IMR-90 (cell line): ENCODE measurements around the gene ADGRD1. TPM values are rescaled to one million over a fixed set of nuclear protein-coding genes. Genes with fewer than 3 reads are reported as not detected.

Source experiments
- ATAC-seq: fragments of 200-7000 bp; cut with Tn5 transposase; 2 replicates; pipeline ENCODE4 v1.9.1; 2020; ENCODE audit warnings: low read depth, mild to moderate bottlenecking, moderate library complexity
- BruUV-seq: library from RNA; stranded (reverse); fragments of 400-500 nt; replicated peaks from 2 replicates; lab custom pipeline; 2021; lab: Mats Ljungman, UMichigan
- CTCF ChIA-PET: fragments of 300-600 bp; formaldehyde crosslinking; extraction: SDS; loops from one replicate; lab custom pipeline; 2021; ENCODE audit warnings: antibody characterized with exemption; lab: Yijun Ruan, JAX
- POLR2A ChIA-PET: fragments of 300-600 bp; sonication (Branson Sonifier 250); formaldehyde crosslinking; loops from one replicate; lab custom pipeline; 2022; ENCODE audit warnings: antibody characterized with exemption; ENCODE audit not compliant: unreplicated experiment; lab: Charles Lee
- DNase-seq: peaks from one replicate; pipeline ENCODE4 v3.0.0; 2013
- H2AFZ ChIP-seq: replicated peaks from 2 replicates; pipeline ENCODE3; 2013; ENCODE audit warnings: low read length, mild to moderate bottlenecking; ENCODE audit not compliant: poor library complexity
- H2AK5ac ChIP-seq: 2 replicates; pipeline ENCODE4 v1.6.1; 2013; ENCODE audit warnings: low read depth, low read length, inconsistent platforms
- H2AK9ac ChIP-seq: replicated peaks from 2 replicates; pipeline ENCODE3; 2013; ENCODE audit warnings: mild to moderate bottlenecking, low read depth, low read length, moderate library complexity; ENCODE audit not compliant: poor library complexity
- H2BK120ac ChIP-seq: 2 replicates; pipeline ENCODE4 v1.6.1; 2013; ENCODE audit warnings: low read depth, low read length, inconsistent platforms
- H2BK15ac ChIP-seq: 3 replicates; pipeline ENCODE4 v1.6.1; 2013; ENCODE audit warnings: low read depth, low read length, inconsistent platforms
- H2BK20ac ChIP-seq: 2 replicates; pipeline ENCODE4 v1.6.1; 2013; ENCODE audit warnings: low read depth, mild to moderate bottlenecking, inconsistent platforms, low read length, moderate library complexity
- H2BK5ac ChIP-seq: 2 replicates; pipeline ENCODE4 v1.6.1; 2013; ENCODE audit warnings: mild to moderate bottlenecking, low read depth, low read length, inconsistent platforms; ENCODE audit not compliant: poor library complexity, severe bottlenecking
- H3K14ac ChIP-seq: replicated peaks from 2 replicates; pipeline ENCODE4 v1.6.1; 2013; ENCODE audit warnings: low read depth, low read length, inconsistent platforms
- H3K18ac ChIP-seq: 2 replicates; pipeline ENCODE4 v1.6.1; 2013; ENCODE audit warnings: low read depth, low read length, control low read depth
- H3K23ac ChIP-seq: 2 replicates; pipeline ENCODE4 v1.6.1; 2013; ENCODE audit warnings: low read depth, low read length, inconsistent platforms
- H3K27ac ChIP-seq: 2 replicates; pipeline ENCODE4 v1.5.1; 2013; ENCODE audit warnings: mild to moderate bottlenecking, control low read depth, low read length; ENCODE audit not compliant: insufficient read depth
- H3K27me3 ChIP-seq: 2 replicates; pipeline ENCODE4 v1.6.1; 2013; ENCODE audit warnings: low read length; ENCODE audit not compliant: control insufficient read depth, insufficient read depth
- H3K36me3 ChIP-seq: 2 replicates; pipeline ENCODE4 v1.6.1; 2013; ENCODE audit warnings: low read length, mixed read lengths; ENCODE audit not compliant: control insufficient read depth, insufficient read depth
- H3K4ac ChIP-seq: 2 replicates; pipeline ENCODE4 v1.6.1; 2013; ENCODE audit warnings: low read depth, low read length, inconsistent platforms
- H3K4me1 ChIP-seq: 2 replicates; pipeline ENCODE4 v1.6.1; 2013; ENCODE audit warnings: low read length, mixed read lengths; ENCODE audit not compliant: control insufficient read depth, insufficient read depth
- H3K4me2 ChIP-seq: 2 replicates; pipeline ENCODE4 v1.6.1; 2013; ENCODE audit warnings: low read depth, mild to moderate bottlenecking, control low read depth, low read length, moderate library complexity
- H3K4me3 ChIP-seq: 2 replicates; pipeline ENCODE4 v1.5.1; 2013; ENCODE audit warnings: low read depth, mild to moderate bottlenecking, control low read depth, low read length, moderate library complexity; ENCODE audit not compliant: insufficient read depth
- H3K56ac ChIP-seq: 2 replicates; pipeline ENCODE4 v1.6.1; 2013; ENCODE audit warnings: low read length, inconsistent platforms; ENCODE audit not compliant: insufficient read depth; ENCODE audit errors: extremely low read depth
- H3K79me1 ChIP-seq, 2 experiments: 2 replicates each; pipeline ENCODE4 v1.6.1; 2013; ENCODE audit warnings: low read length in 2 of 2, inconsistent platforms in 1 of 2, low read depth in 1 of 2
- H3K9ac ChIP-seq: 2 replicates; pipeline ENCODE4 v1.6.1; 2013; ENCODE audit warnings: low read depth, low read length, control low read depth
- H3K9me1 ChIP-seq: 2 replicates; pipeline ENCODE4 v1.6.1; 2013; ENCODE audit warnings: low read length, inconsistent platforms; ENCODE audit not compliant: insufficient read depth
- H3K9me3 ChIP-seq: 2 replicates; pipeline ENCODE4 v1.6.1; 2013; ENCODE audit warnings: low read length; ENCODE audit not compliant: control insufficient read depth, insufficient read depth
- H4K20me1 ChIP-seq: 2 replicates; pipeline ENCODE4 v1.6.1; 2013; ENCODE audit warnings: low read length, inconsistent platforms; ENCODE audit not compliant: insufficient read depth
- H4K5ac ChIP-seq: 2 replicates; pipeline ENCODE4 v1.6.1; 2013; ENCODE audit warnings: mild to moderate bottlenecking, low read depth, low read length, control low read depth
- H4K8ac ChIP-seq, 2 experiments: 2 replicates each; pipeline ENCODE4 v1.6.1; 2013; ENCODE audit warnings: low read depth in 2 of 2, low read length in 2 of 2, control low read depth in 1 of 2, inconsistent platforms in 1 of 2
- H4K91ac ChIP-seq: 2 replicates; pipeline ENCODE4 v1.6.1; 2013; ENCODE audit warnings: low read depth, low read length, inconsistent platforms; ENCODE audit not compliant: insufficient read depth
- BHLHE40 ChIP-seq: fragments of 150-350 bp; IDR thresholded peaks from 2 replicates; pipeline ENCODE4 v1.6.1; 2016; ENCODE audit warnings: mild to moderate bottlenecking, low read depth, low read length
- CEBPB ChIP-seq: IDR thresholded peaks from 2 replicates; pipeline ENCODE4 v1.6.1; 2012; ENCODE audit warnings: low read depth, low read length, improper control_type of control experiment
- CHD1 ChIP-seq: IDR thresholded peaks from 2 replicates; pipeline ENCODE4 v1.6.1; 2012; ENCODE audit warnings: low read depth, low read length, improper control_type of control experiment
- FOS ChIP-seq: fragments of 150-350 bp; IDR thresholded peaks from 2 replicates; pipeline ENCODE4 v1.6.1; 2016; ENCODE audit warnings: low read depth, low read length
- MAFK ChIP-seq: IDR thresholded peaks from 2 replicates; pipeline ENCODE4 v1.6.1; 2012; ENCODE audit warnings: low read depth, low read length, improper control_type of control experiment
- MAZ ChIP-seq: IDR thresholded peaks from 2 replicates; pipeline ENCODE4 v1.6.1; 2012; ENCODE audit warnings: low read depth, mild to moderate bottlenecking, low read length, improper control_type of control experiment, moderate library complexity, borderline replicate concordance
- MXI1 ChIP-seq: IDR thresholded peaks from 2 replicates; pipeline ENCODE4 v1.6.1; 2012; ENCODE audit warnings: low read depth, mild to moderate bottlenecking, low read length, moderate library complexity, borderline replicate concordance
- NFE2L2 ChIP-seq: fragments of 150-350 bp; IDR thresholded peaks from 2 replicates; pipeline ENCODE4 v1.6.1; 2016; ENCODE audit warnings: low read depth, mild to moderate bottlenecking, low read length
- POLR2A ChIP-seq: IDR thresholded peaks from 2 replicates; pipeline ENCODE4 v1.6.1; 2012; ENCODE audit warnings: mild to moderate bottlenecking, low read depth, low read length
- RAD21 ChIP-seq: IDR thresholded peaks from 2 replicates; pipeline ENCODE4 v1.6.1; 2012; ENCODE audit warnings: low read length, improper control_type of control experiment
- RCOR1 ChIP-seq: IDR thresholded peaks from 2 replicates; pipeline ENCODE4 v1.6.1; 2012; ENCODE audit warnings: mild to moderate bottlenecking, low read length, improper control_type of control experiment; ENCODE audit not compliant: insufficient replicate concordance
- RFX5 ChIP-seq: IDR thresholded peaks from 2 replicates; pipeline ENCODE4 v1.8.0; 2012; ENCODE audit warnings: low read depth, mild to moderate bottlenecking, low read length, moderate library complexity
- SMC3 ChIP-seq: fragments of 150-350 bp; IDR thresholded peaks from 2 replicates; pipeline ENCODE4 v1.6.1; 2016; ENCODE audit warnings: low read depth, mild to moderate bottlenecking, antibody characterized with exemption, low read length, moderate library complexity
- USF2 ChIP-seq: fragments of 150-350 bp; IDR thresholded peaks from 2 replicates; pipeline ENCODE4 v1.6.1; 2017; ENCODE audit warnings: mild to moderate bottlenecking, antibody characterized with exemption, low read length, low read depth
- WGBS, 2 experiments: methylation state at CpG; one replicate each; pipeline versions ENCODE4 v1.1.5 to v1.1.7; 2013; ENCODE audit warnings: missing lambda C conversion rate in 2 of 2; ENCODE audit not compliant: insufficient read length in 1 of 2; ENCODE audit errors: extremely low coverage in 2 of 2; 5-methylcytosine and 5-hydroxymethylcytosine counted together
- dilution Hi-C: fragments of 300-500 bp; cut with HindIII; formaldehyde crosslinking; loops from one replicate; pipeline ENCODE4 v1.14.3; 2018; ENCODE audit warnings: low sequenced_read_pairs; ENCODE audit not compliant: unreplicated experiment
- in situ Hi-C: fragments of 300-500 bp; cut with MboI; formaldehyde crosslinking; loops from 3 replicates; pipeline ENCODE4 v1.14.3; 2019; ENCODE audit warnings: low sequenced_read_pairs, inconsistent platforms, mixed read lengths
- intact Hi-C: fragments of 100-400 bp; cut with micrococcal nuclease; formaldehyde crosslinking; loops from 2 replicates; pipeline ENCODE4 v1.10.0; 2022
- polyA plus RNA-seq, 3 experiments: library from polyadenylated mRNA; depleted of rRNA; stranded (reverse); fragments of >200 nt; gene quantifications; 2 replicates each; pipeline ENCODE4 v1.2.3, GENCODE V29; 2012; ENCODE audit warnings: low replicate concordance in 1 of 3
- total RNA-seq: library from RNA; depleted of rRNA; stranded (reverse); fragments of >200 nt; gene quantifications from 2 replicates; pipeline ENCODE4 v1.2.3, GENCODE V29; 2012
- TF ChIP-seq, protein P1 (sequence below): fragments of 150-350 bp; IDR thresholded peaks from 2 replicates; pipeline ENCODE4 v1.6.1; 2016; ENCODE audit warnings: low read depth, mild to moderate bottlenecking, low read length, moderate library complexity, borderline replicate concordance
- TF ChIP-seq, protein P2 (sequence below): conservative IDR thresholded peaks from 2 replicates; pipeline ENCODE4 v1.5.1; 2012; ENCODE audit warnings: mild to moderate bottlenecking, low read depth, low read length, improper control_type of control experiment

The ADGRD1 gene
- total and polyA plus RNA-seq, 2 of the 4 experiments (the other 2 are of a cell fraction), result not detected

DNA sequence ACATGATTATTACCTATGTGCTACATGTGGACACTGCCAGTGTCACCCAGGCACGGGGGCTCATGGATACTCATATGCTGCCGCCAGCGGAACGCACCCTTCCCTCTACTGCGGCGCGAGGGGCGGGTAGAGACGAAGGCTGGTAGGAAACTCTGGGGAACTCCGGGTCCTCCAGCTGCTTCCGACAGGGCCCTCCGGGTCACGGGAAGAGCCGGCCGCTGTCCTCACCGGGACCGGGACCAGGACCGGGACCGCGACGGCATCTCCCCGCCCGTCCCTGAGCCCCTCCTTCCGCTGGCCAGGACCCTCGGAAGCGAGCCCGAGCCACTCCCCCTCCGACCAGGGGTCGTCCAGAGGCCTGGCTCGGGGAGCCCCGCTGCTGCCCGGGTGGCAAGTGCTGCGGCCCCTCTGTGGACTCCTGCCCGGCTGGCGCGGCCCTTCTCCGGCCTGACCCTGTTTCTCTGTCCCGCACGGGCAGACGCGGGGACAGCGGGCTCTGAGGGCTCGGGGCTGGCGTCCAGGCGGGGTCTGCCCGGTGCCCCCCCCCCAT is 209.6 kb downstream of the ADGRD1 start:
- CTCF ChIA-PET, result no interaction called here
- dilution Hi-C loops, result no loop called here

More for the DNA sequence above, 209.6 kb downstream of the ADGRD1 start:
- in situ Hi-C loops (no loop called here), intact Hi-C loops (no loop called here)
- Histone ChIP-seq H3K23ac (no peak overlapping the region), H3K4ac (no peak overlapping the region), H2BK5ac (no peak overlapping the region), H3K27ac (no peak overlapping the region), H3K4me2 (no peak overlapping the region), H3K9ac (no peak overlapping the region), H4K20me1 (no peaks in the 10 kb centered on the region), H2AK9ac (no peak overlapping the region), H3K9me3 (peaks cover 35% of the 10 kb centered on the region), H3K56ac (no peak overlapping the region), H2AFZ (no peak overlapping the region), H2BK20ac (no peak overlapping the region), H3K14ac (no peak overlapping the region), H3K4me3 (no peak overlapping the region), H3K9me1 (no peaks in the 10 kb centered on the region), H2AK5ac (no peak overlapping the region), H3K27me3 (no peaks in the 10 kb centered on the region), H2BK15ac (no peak overlapping the region), H3K4me1 (no peaks in the 10 kb centered on the region), H4K5ac (no peak overlapping the region), H3K79me1 (no peaks in the 10 kb centered on the region), H3K36me3 (no peaks in the 10 kb centered on the region), H4K8ac (no peak overlapping the region), H2BK120ac (no peak overlapping the region), H3K18ac (no peak overlapping the region), H4K91ac (no peak overlapping the region)
- 73% methylated on average over 36 of the region's 46 CpGs; no CpG with 5 or more reads in 1 of the 2 experiments for WGBS, 2 experiments
- POLR2A ChIA-PET, result no interaction called here
- TF ChIP-seq BHLHE40, result no peak
- no peak for TF ChIP-seq FOS
- TF ChIP-seq, protein P1, sequence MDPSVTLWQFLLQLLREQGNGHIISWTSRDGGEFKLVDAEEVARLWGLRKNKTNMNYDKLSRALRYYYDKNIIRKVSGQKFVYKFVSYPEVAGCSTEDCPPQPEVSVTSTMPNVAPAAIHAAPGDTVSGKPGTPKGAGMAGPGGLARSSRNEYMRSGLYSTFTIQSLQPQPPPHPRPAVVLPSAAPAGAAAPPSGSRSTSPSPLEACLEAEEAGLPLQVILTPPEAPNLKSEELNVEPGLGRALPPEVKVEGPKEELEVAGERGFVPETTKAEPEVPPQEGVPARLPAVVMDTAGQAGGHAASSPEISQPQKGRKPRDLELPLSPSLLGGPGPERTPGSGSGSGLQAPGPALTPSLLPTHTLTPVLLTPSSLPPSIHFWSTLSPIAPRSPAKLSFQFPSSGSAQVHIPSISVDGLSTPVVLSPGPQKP, result no peak
- TF ChIP-seq MXI1, result no peak
- no peak for TF ChIP-seq RFX5
- TF ChIP-seq NFE2L2, result no peak
- TF ChIP-seq MAZ, result no peak
- no peak for TF ChIP-seq MAFK
- no peak for TF ChIP-seq RCOR1
- TF ChIP-seq USF2, result no peak
- no peak for TF ChIP-seq CEBPB
- TF ChIP-seq, protein P2, sequence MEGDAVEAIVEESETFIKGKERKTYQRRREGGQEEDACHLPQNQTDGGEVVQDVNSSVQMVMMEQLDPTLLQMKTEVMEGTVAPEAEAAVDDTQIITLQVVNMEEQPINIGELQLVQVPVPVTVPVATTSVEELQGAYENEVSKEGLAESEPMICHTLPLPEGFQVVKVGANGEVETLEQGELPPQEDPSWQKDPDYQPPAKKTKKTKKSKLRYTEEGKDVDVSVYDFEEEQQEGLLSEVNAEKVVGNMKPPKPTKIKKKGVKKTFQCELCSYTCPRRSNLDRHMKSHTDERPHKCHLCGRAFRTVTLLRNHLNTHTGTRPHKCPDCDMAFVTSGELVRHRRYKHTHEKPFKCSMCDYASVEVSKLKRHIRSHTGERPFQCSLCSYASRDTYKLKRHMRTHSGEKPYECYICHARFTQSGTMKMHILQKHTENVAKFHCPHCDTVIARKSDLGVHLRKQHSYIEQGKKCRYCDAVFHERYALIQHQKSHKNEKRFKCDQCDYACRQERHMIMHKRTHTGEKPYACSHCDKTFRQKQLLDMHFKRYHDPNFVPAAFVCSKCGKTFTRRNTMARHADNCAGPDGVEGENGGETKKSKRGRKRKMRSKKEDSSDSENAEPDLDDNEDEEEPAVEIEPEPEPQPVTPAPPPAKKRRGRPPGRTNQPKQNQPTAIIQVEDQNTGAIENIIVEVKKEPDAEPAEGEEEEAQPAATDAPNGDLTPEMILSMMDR, result no peak
- no peak for TF ChIP-seq RAD21
- TF ChIP-seq CHD1, result no peak
- TF ChIP-seq SMC3, result no peak
- no peak for TF ChIP-seq POLR2A
- DNase-seq (no peak), ATAC-seq (no peak)
- no TSS peak for BruUV-seq
